ENCODE results near the gene MXRA8.

The MXRA8 gene

GRCh38 chr1:1348420-1349255 is 9.7 kb downstream of the MXRA8 start:
- DNase-seq, result no peak

GRCh38 chr1:1347663-1348419 is 10.5 kb downstream of the MXRA8 start:
- no peak for DNase-seq

- no peak for DNase-seq
These were observed 11.2 kb downstream of the MXRA8 start for GRCh38 chr1:1347026-1347595.

GRCh38 chr1:1346501-1346890 is 11.9 kb downstream of the MXRA8 start:
- DNase-seq, result no peak

GRCh38 chr1:1345860-1346500 is 12.4 kb downstream of the MXRA8 start:
- DNase-seq, result no peak

GRCh38 chr1:1345384-1345783 is 13.0 kb downstream of the MXRA8 start:
- no peak for DNase-seq

GRCh38 chr1:1344655-1345361 is 13.5 kb downstream of the MXRA8 start:
- DNase-seq, result peak; percentile 43

GRCh38 chr1:1343811-1344421 is 14.4 kb downstream of the MXRA8 start:
- DNase-seq, result no peak

GRCh38 chr1:1342584-1343115 is 15.7 kb downstream of the MXRA8 start:
- no peak for DNase-seq

GRCh38 chr1:1342061-1342562 is 16.2 kb downstream of the MXRA8 start:
- no peak for DNase-seq

GRCh38 chr1:1341549-1342021 is 16.8 kb downstream of the MXRA8 start:
- no peak for DNase-seq

- DNase-seq, result no peak
These were observed 17.4 kb downstream of the MXRA8 start for GRCh38 chr1:1340791-1341548.

- DNase-seq, result no peak
These were observed 18.2 kb downstream of the MXRA8 start for GRCh38 chr1:1340185-1340584.

- DNase-seq, result no peak
These were observed 20.1 kb downstream of the MXRA8 start for GRCh38 chr1:1338278-1338677.

GRCh38 chr1:1337793-1338147 is 20.6 kb downstream of the MXRA8 start:
- DNase-seq, result no peak

- DNase-seq, result no peak
These were observed 21.2 kb downstream of the MXRA8 start for GRCh38 chr1:1336931-1337792.

GRCh38 chr1:1336446-1336845 is 21.9 kb downstream of the MXRA8 start:
- no peak for DNase-seq

GRCh38 chr1:1335792-1336248 is 22.5 kb downstream of the MXRA8 start:
- no peak for DNase-seq

- no peak for DNase-seq
These were observed 23.1 kb downstream of the MXRA8 start for GRCh38 chr1:1335283-1335682.

GRCh38 chr1:1334835-1335234 is 23.5 kb downstream of the MXRA8 start:
- DNase-seq, result no peak

Data from stimulated activated naive CD4-positive, alpha-beta T cell treated with Interleukin-2 at 50 U/mL for 16 hours (primary cell).